GM18909 (cell line): ENCODE measurements around the gene ADAMTS17.

Source experiments
- ATAC-seq: cut with Tn5 transposase; IDR thresholded peaks from one replicate; pipeline ENCODE4 v1.9.1; 2021; ENCODE audit warnings: mild to moderate bottlenecking; ENCODE audit not compliant: unreplicated experiment, poor library complexity

The ADAMTS17 gene

GRCh38 chr15:100019601-100020000, 322.2 kb downstream of the ADAMTS17 start:
- ATAC-seq, result no peak

- ATAC-seq, result no peak
These were observed 323.6 kb downstream of the ADAMTS17 start for GRCh38 chr15:100018191-100018590.

GRCh38 chr15:100017140-100017539, 324.6 kb downstream of the ADAMTS17 start:
- ATAC-seq, result no peak

GRCh38 chr15:100016632-100017031, 325.1 kb downstream of the ADAMTS17 start:
- ATAC-seq, result no peak

- no peak for ATAC-seq
These were observed 330.5 kb downstream of the ADAMTS17 start for GRCh38 chr15:100011235-100011634.

DNA sequence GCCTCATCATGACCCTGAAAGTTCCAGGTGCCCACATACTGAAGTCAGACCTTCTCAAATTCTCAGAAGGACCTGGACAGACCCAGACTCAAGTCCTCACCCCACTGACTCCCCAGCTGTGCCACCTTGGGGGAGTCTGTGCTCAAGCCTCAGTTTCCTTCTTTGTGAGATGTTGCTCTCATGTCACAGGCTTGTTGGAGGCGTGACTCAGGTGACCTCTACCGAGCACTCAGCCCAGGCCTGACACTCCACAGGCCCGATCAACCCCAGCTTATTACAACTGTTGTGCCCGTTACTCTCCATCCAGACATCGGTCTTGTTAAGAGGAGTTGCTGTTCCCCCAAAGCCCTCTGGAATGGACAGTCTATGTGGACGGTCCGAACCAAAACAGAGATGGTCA, 332.4 kb downstream of the ADAMTS17 start:
- no peak for ATAC-seq

DNA sequence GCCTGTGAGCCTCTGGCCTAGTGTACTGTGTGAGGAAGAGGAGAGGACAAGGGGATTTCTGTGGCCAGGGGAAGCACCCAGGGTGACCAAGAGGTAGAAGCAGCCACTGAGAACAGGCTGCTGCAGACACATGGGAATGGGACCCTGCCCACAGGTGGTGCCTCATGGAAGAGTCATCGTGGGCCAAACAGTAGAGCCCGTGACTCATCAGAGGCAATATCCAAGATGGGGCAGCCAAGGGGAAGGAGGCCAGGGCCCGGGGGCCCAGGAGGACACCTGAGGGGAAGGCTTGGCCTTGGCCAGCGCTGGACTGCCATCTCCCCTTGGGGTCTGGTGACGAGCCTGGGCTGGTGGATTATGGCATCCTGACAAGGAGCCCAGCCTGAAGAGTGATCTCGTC, 333.5 kb downstream of the ADAMTS17 start:
- ATAC-seq, result no peak

DNA sequence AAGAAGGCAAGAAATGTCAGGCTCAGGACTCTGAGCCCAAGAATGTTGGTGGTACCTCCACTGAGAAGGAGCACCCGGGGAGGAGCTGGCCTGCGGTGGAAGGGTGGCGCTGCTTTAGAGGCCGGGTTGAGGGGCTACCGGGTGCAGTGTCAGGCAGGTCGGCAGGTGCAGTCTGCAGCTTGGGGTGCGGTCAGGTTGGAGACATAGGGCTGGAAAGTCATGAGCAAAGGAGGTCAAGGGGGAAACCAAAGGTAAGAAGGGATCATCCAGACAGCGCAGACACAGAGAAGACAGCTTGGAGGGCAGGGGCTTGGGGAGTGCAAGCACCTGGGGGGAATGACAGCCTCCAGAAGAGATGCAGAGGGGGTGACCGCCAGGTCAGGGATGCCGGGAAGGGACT, 334.2 kb downstream of the ADAMTS17 start:
- ATAC-seq, result no peak

DNA sequence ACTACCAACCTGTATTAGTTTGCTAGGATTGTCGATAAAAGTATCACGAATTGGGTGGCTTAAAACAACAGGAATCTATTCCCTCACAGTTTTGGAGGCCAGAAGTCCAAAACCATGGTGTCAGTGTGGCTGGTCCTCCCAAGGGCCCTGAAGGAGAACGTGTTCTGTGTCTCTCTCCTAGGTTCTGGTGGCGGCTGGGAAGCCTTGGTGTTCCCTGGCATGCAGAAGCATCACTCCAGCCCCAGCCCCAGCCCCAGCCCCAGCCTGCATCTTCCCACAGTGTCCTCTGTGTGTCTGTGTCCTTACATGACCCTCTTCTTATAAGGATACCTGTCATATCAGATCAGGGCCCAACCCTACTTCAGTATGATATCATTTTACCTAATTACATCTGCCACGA, 336.1 kb downstream of the ADAMTS17 start:
- ATAC-seq, result no peak

DNA sequence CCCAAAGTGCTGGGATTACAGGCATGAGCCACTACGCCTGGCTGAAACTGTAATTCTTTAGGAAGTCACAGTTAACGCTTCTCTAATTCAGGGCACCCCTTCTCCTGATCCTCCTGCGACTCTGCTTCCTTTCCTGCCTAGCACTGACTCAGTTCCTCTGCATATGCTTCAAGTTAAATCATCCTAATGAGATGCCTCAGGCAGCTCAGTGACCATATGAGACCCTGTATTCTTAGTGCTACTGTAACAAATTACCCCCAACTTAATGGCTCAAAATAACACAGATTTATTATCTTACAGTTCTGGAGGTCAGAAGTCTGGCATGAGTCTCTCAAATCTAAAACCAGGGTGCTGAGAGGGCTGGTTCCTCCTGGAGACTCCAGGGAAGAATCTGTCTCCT, 336.8 kb downstream of the ADAMTS17 start:
- no peak for ATAC-seq

DNA sequence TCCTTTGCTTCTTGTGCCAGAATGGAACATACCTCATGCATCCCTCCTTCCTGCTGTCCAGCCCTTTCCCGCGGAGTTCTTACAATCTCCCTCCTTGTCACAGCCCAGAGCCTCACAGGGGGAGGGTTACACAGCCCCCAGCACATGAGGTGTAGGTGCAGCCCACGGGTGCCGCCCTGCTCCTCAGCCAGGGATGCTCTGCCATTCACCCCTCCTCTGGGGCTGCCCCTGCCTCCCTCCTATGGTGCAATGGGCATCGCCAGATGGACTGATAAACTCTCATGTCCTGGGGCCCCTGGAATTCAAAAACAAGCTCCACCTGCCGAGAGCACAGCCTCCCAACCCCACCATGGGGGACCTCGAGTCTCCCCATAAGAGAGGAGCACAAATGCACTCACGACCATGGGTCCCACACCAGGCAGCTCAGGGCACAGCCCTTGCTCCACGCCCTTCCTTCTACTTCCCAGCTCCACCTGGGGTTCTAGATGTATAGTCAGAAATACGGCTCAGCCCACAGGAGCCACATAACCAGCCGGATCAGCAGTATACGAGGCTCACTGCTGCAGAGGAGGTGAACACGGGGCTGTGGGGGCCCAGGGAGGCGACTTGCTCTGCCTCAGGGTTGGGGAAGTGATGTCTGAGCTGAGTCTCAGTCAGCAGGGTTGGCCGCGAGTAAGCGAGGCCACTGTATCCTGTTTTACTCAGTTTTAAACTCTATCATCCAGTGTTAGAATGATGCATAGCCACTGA, 338.8 kb downstream of the ADAMTS17 start:
- ATAC-seq, result no peak

DNA sequence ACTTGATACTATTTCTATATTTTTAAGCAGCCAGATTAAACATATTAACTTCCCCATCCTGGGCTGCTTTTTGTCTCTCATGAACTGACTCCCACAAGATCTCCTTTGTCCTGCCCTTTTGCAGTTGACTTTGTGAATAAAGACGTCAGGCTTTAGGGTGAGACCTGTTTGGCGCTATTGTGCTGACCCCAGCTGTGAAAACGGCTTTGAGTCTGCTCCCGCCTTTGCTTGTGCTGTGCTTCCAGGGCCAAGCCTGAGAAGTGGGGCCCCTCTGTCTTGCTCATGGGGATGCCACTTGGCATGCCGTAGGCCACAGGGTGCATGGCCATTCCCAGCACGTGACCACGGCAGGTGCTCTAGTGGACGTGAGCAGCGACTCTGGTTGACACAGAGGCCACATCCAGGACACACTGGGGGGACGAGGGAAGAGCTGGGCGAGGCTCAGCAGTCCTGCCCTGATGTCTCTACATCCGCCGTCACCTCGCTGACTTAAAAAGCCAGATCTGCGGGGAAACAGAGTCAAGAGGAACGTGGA, 339.6 kb downstream of the ADAMTS17 start:
- ATAC-seq, result no peak

DNA sequence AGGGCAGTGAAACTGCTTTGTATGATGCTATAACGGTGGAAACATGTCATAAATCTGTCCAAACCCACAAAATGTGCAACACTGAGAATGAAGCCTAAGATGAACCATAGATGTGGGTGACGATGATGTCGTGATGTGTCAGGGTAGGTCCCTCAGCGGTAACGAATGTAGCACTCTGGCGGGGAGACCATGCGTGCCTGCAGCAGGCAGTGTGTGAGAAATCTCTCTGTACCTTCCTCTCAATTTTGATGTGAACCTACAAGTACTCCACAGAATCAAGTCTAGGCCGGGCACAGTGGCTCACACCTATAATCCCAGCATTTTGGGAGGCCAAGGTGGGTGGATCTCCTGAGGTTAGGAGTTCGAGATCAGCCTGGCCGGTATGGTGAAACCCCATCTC, 340.4 kb downstream of the ADAMTS17 start:
- ATAC-seq, result no peak

DNA sequence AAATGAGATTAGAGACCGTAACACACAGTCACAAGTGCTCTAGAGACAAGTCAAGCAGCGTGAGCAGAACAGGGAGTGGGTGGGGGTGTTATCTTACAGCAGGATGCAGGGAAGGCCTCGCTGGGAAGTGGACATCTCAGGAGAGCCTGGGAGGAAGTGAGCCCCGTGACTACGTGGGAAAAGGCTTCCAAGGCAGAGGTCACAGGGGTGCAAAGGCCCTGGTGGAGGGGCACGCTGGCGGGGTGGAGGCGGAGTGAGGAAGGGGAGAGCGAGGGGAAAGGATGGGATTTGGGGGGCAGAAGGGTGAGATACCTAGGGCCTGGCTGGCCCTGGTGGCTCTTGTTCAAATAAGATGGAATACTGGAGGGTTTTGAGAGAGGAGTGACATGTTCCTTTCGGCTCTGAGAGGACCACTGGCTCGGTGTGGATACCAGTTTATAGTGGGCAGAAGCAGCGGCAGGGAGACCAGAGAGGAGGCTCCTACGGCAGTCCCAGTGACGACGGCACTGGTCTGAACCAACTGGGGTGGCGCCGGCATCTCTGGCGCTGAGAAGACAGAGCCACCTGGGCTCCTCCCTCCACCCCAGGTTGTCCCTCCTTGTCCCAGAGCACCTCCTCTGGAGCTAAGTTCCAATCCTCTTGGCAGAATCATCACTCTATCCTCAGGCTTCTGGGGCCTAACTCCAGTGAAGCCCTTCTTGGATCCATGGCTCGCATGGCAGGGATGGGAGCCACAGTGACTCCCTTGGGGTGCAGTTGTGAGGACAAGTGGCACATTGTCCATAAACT, 342.3 kb downstream of the ADAMTS17 start:
- no peak for ATAC-seq

DNA sequence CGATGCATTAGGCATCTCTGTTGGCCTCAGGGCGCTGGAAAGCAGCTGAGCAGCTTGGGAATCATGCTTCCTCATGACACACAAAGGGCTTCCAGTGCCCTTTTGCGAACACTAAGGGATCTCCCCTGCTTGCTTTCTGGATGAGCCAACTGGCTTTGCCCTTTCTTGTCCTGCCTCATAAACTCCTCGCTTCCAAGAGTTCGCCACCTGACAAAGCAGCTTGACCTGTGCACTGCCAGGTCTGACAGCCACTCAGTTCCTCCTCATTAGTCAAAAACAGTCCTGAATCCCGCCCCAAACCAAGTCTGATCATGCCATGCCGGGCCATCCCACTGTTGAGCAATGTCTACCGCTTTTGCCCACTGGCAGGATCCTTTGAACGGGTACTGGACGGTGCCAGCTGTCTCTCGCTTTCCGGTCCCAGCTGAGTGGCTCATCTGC, 343.1 kb downstream of the ADAMTS17 start:
- ATAC-seq, result no peak

DNA sequence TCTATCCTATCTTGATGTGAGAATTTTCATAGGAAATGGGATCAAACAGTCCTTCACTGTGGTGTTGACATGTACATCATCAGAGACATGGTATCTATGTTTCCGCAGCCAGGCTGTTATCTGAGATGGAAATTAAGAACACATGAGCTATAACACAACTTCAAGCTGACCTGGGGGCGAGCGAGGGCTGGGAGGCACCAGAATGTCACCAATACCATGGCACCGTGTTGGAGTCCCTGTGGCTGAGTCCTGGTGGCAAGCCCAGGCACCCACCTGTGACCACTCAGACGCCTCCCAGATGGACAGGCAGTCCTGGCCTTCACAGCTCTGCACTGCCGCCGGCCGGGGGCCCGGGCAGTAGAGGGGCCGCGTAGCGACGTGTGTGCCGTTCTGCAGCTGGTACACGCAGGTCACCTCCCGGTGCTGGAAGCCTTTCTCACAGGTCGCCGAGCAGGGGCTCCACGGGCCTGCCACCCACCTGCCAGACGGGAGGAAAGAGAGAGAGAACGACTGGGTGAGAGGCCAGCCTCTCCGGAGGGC, 344.6 kb downstream of the ADAMTS17 start:
- ATAC-seq, result no peak

DNA sequence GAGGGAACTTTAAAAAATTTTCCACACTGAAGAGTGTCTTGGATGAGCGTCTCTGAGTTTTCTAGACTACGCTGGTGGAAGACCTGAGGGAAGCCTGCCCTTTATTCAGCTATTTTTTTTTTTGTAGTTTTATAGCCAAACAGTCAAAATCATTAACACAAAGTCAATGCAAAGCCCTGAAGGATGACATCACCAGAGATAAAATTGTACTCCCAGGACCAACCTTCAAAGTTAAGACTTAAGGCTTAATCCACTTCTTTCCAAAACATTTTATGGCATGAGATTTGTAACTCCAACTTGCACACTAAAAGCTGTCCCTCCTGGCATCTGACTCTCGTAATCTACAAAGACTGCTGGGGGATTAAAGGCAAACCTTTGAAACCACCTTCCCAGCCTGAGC, 345.1 kb downstream of the ADAMTS17 start:
- ATAC-seq, result no peak

- no peak for ATAC-seq
These were observed 346.2 kb downstream of the ADAMTS17 start for GRCh38 chr15:99995543-99995942.

GRCh38 chr15:99994849-99995248, 346.9 kb downstream of the ADAMTS17 start:
- no peak for ATAC-seq

DNA sequence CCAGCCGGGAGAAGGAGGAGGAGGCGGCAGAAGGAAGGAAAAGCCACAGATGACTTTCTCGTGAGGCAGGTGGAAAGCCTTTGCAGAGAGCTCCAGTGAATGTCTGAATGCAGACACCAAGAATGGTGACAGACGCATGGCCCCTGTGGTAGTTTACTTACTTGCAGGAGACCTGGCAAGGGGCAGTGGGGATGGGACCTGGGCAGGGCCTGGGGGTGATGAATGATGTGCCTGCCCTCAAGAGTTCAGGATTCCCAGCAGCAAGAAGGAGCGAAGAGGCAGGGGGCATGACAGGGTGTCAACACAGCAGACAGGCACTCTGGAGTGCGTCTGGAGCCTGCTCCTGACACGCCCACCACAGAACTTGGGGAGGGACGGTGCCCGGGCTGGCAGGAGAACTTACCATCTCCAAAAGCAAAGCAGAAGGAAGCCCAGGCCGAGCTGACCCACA, 348.1 kb downstream of the ADAMTS17 start:
- no peak for ATAC-seq

- no peak for ATAC-seq
These were observed 348.5 kb downstream of the ADAMTS17 start for GRCh38 chr15:99993262-99993661.
